KBM-7 (cell line): ENCODE measurements around the gene ZAR1L.

Experiments used
- DNase-seq: peaks from one replicate; pipeline ENCODE4 v3.0.0-alpha.2; 2015
- in situ Hi-C: fragments of 300-500 bp; cut with MboI; formaldehyde crosslinking; loops from 2 replicates; pipeline ENCODE4 v1.14.3; 2020; ENCODE audit warnings: low sequenced_read_pairs, low pct_unique_long_range_greater_than_20kb, mixed read lengths

Gene ZAR1L

DNA sequence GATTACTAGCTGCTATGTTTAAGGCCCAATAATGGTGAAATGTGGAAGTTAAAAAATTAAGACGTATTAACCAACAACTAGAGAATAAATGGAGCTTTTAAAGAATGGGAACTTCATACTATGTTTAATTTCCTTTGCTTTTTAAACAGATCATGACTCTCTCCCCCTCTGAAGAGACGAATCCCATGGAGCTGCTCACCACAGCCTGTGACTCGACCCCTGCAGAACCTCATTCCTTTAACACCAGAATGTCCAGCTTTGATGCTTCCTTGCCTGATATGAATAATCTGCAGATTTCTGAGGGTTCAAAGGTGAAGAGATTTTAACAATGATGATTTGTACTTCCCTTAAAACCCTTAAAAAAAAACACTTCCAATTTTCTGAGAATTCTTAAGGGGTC is 53.0 kb downstream of the ZAR1L start:
- in situ Hi-C loops = no loop called here
- DNase-seq = no peak

DNA sequence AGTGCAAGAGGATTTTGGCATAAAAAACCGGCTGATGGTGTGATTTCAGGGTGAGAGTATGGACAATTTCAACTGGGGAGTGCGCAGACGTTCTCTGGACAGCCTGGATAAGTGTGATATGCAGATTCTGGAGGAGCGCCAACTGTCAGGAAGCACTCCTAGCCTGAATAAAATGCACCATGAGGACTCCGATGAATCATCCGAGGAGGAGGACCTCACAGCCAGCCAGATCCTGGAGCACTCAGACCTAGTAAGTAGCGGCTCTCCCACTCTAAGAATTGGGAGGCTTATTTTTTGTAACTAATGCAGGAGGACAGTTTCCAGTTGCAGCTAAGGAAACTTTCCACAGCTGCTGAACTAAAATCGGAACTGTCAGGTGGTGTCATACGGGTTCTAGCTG is 53.6 kb downstream of the ZAR1L start:
- no peak for DNase-seq
- in situ Hi-C loops = no loop called here

DNA sequence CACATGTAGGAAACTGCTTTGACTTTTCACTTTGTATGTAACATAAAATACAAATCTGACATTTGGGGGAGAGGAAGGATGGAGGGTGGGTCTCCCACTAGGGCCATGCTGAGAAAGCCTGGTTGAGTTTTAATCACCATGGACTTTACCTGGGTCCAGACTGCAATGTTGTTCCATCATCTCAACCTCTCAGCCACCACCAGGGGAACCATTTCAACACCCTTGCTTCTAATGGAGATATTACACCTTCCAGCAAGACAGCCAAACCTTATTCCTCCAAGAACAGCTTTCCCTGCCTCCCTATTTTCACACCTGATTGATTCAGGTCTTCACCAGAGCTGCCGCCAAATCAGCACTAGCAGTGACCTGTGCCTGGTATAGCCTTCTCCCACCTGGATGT is 56.0 kb downstream of the ZAR1L start:
- DNase-seq = no peak
- in situ Hi-C loops = no loop called here

DNA sequence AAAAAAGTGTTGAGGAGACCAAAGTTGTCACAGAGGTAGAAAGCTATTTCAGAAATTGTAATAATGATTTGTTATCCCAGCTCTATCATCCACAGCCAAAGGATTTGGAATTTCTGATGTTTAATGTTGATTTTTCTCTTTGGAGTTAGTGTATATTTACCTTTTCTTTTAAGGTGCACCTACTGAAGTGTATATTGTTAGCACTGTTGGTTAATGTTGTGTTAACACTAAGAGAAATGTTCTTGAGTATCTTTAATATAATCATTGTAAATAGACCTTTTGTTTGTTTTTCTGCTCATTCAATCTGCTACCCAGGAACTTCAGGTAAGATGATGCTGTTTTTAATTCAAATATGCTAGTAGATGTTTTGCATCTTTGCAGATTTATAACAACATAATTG is 57.5 kb downstream of the ZAR1L start:
- no peak for DNase-seq
- in situ Hi-C loops = no loop called here

DNA sequence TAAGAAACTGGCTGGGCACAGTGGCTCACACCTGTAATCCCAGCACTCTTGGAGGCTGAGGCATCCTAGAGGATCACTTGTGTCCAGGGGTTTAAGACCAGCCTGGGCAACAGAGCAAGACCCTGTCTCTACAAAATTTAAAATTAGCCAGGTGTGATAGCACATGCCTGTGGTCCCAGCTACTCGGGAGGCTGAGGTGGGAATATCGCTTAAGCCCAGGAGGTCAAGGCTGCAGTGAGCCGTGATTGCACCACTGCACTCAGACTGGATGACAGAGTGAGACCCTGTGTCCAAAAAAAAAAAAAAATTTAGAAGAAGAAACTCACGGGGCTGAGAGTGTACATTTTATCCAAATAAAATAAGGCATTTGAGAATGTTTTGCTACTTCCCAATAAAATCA is 58.9 kb downstream of the ZAR1L start:
- DNase-seq = no peak
- in situ Hi-C loops = no loop called here

DNA sequence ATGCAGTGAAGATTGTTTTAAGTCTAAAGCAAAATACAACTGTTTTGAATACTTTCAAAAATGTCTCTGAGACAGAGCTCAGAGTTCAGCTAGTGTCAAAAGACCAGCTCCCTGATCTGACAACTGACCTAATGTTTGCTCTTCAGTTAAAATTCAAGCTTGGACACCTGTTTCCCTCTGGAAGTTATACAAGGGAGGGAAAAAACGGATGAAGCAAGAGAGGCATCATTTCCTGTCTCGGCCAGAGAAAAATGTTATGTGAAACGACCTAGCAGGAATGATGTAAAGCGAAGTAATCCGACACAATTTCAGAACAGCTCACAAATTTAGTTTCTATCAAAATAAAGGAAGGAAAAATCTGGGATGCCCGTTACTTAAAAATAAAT is 59.4 kb downstream of the ZAR1L start:
- DNase-seq = no peak
- in situ Hi-C loops = no loop called here

DNA sequence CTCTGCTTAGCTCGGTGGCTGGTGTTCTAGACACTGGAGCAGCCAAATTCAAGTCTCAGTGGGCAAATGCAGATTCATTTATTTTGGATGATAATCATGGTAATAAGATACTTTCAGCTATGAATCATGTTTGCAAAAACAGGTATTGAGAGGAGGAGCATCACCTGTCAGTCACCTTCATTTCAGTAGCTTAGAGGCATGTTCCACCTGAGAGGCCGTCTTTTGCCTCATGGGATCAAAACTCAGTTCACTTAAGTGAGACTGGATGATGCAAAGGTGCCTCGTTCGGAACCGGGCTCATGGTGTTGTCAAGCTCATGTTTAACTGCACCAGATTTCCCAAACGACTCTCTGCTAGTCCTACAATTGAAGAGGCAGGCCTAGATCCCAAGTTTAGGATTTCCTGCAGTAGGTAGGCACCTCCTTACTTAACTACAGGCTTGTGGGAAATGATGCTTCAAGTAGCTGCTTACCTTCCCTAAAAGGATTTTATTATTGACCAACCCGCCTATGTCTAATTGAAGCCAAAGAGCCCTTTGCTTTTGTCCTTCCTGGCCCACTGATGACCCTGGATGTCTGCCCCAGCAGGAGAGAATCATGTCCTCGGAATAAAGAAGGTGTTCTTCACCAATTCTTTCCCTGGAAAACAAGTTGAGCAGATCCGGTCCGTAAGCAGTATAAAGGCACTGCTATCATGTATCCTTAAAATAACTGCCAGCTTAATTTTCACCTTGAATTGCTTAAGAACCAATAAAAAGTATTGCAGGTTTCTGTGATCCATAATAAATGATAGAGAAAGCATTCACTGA is 60.0 kb downstream of the ZAR1L start:
- DNase-seq = no peak
- in situ Hi-C loops = no loop called here

DNA sequence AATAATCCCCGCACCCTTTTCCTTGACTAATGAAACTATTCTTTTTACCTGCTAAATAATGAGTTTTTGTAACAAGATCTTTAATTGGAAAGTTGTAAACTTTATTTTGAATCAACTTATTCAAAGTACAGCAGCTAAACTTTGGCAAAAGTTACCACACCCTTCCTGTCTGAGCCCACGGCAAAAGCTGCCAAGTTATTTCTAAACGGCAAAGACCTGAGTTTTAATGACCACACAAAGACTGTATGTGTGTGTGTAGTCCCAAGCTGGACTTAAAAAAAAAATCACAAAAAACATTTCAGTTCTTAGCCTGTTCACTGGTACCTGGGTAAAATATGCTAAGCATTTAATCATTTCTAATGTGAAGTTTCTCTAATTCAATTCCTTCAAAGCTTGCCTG is 60.7 kb downstream of the ZAR1L start:
- DNase-seq = no peak
- in situ Hi-C loops = no loop called here

DNA sequence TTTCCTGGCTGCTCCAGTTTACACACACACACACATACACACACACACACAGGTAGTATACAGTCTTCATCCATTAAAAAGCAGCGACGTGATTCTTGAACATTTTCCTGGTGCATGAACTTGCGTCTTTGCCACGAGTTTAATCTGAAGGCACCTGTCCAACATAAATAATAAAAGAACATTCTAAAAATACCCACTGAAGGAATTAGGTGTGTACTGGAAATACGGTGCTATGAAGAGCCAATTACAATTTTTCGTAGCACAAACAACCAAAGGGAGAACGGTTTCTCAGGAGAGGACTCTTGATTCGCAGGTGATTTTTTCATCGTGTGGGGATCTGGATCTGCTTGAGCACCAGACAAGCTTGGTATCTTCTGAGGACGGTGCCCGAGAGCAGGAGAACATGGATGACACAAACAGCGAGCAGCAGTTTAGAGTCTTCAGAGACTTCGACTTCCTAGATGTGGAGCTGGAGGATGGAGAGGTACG is 61.2 kb downstream of the ZAR1L start:
- in situ Hi-C loops = no loop called here
- DNase-seq = no peak
